ENCODE results near the gene FMN1. TPM values are rescaled to one million over a fixed set of nuclear protein-coding genes. Genes with fewer than 3 reads are reported as not detected.

FMN1 gene
- polyA plus RNA-seq, 1 experiment: 3.7 TPM

DNA sequence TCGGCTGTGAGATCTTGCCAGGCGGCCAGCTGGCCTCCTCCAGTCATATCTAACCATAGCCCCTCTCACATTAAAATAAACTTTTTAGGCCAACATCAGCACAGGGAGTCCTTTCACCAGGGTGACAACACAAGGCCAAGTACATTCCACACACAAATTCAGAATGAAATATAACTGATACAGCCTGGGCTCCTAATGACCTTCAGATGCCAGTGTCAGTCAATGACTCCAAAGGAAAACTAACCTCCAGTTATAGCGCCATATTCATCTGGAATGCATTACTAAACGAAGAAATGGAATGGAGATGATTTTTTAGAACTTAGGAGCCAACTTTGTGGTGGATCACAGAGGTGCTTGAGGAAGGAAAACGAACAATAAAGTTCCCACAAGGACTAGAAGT is 271.3 kb downstream of the FMN1 start:
- TF ChIP-seq, protein P1, sequence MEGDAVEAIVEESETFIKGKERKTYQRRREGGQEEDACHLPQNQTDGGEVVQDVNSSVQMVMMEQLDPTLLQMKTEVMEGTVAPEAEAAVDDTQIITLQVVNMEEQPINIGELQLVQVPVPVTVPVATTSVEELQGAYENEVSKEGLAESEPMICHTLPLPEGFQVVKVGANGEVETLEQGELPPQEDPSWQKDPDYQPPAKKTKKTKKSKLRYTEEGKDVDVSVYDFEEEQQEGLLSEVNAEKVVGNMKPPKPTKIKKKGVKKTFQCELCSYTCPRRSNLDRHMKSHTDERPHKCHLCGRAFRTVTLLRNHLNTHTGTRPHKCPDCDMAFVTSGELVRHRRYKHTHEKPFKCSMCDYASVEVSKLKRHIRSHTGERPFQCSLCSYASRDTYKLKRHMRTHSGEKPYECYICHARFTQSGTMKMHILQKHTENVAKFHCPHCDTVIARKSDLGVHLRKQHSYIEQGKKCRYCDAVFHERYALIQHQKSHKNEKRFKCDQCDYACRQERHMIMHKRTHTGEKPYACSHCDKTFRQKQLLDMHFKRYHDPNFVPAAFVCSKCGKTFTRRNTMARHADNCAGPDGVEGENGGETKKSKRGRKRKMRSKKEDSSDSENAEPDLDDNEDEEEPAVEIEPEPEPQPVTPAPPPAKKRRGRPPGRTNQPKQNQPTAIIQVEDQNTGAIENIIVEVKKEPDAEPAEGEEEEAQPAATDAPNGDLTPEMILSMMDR (IDR thresholded peaks at IDR 0.05; ENCODE audit: low read depth, low read length): no peak
- ChIA-PET CTCF (interaction anchor here (1.1 kb wide), 1 partner anchor 260 kb away, joined by 4 read pairs; no protein-coding TSS in a partner anchor), POLR2A (no interaction called here)
- no peak for DNase-seq (ENCODE audit: low read depth, low spot score)
- Histone ChIP-seq H3K9me3 (ENCODE audit: control insufficient read depth, insufficient read depth, low read length) (no peaks in the 10 kb centered on the region), H3K4me3 (ENCODE audit: low read depth, low read length) (no peak overlapping the region), H3K27ac (ENCODE audit: low read depth, low read length) (no peak overlapping the region), H3K27me3 (ENCODE audit: control insufficient read depth, insufficient read depth, low read length) (no peaks in the 10 kb centered on the region)

DNA sequence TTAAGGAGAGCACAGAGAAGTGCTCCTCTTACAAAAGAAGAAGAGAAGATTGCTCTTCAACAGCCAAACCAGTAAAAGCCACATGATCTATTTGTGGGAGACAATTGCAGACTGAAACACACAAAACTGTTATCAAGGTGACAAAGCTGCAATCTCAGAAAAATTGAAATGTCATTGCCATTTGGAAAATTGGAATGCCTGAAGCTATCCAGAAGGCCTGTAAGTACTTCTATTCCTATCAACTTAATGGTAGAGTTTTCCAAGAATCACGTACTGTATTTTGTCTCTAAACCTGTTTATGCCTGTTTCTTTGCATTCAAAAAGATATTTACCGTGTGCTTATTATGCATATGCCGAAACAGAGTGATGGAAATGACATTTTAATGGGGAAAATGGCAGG is 272.0 kb downstream of the FMN1 start:
- no peak overlapping the region for H3K27ac ChIP-seq (ENCODE audit: low read depth, low read length)
- CTCF ChIA-PET: no interaction called here
- POLR2A ChIA-PET: no interaction called here
- no peaks in the 10 kb centered on the region for H3K27me3 ChIP-seq (ENCODE audit: control insufficient read depth, insufficient read depth, low read length)
- no peaks in the 10 kb centered on the region for H3K9me3 ChIP-seq (ENCODE audit: control insufficient read depth, insufficient read depth, low read length)
- DNase-seq (ENCODE audit: low read depth, low spot score): no peak
- H3K4me3 ChIP-seq (ENCODE audit: low read depth, low read length): no peak overlapping the region
- TF ChIP-seq, protein P1 (IDR thresholded peaks at IDR 0.05; ENCODE audit: low read depth, low read length): no peak

DNA sequence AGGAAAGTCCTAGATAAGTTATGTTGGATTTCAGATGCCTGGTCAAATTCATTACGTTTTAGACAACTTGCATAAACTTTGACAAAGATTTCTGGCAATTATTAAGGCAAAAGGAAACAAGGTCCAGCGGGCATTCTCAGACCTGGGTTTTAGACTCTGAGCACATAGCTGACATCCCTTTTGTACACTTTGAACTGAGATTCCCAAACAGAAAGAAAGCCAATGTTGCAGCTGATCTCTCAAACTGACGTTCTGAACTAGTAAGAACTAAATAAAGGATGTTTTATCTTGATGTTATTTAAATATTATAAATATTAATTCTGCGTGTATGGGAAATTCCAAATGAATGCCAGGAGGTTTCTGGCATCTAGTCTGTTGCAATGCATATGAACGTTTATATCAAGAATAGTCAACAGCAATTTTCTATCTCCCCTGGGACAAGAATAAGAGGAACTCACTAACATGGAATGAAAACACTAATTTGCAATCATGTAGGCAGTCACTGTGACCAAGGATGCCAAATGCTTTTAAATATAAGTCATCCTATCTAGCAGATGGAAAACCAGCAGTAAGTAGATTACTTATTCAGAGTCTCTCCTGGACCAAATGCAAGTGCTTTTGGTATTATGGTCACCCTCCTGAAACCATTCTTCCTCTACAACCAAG is 274.6 kb downstream of the FMN1 start:
- DNase-seq (ENCODE audit: low read depth, low spot score): peak; percentile 94
- Histone ChIP-seq H3K27me3 (ENCODE audit: control insufficient read depth, insufficient read depth, low read length) (no peaks in the 10 kb centered on the region), H3K9me3 (ENCODE audit: control insufficient read depth, insufficient read depth, low read length) (no peaks in the 10 kb centered on the region), H3K4me3 (ENCODE audit: low read depth, low read length) (no peak overlapping the region), H3K27ac (ENCODE audit: low read depth, low read length) (peak overlapping the region; percentile 80)
- TF ChIP-seq, protein P1 (IDR thresholded peaks at IDR 0.05; ENCODE audit: low read depth, low read length): no peak
- ChIA-PET POLR2A (interaction anchor here (0.7 to 2.0 kb wide), 5 partner anchors 60 to 117 kb away, joined by 3 to 6 read pairs (median 3); no protein-coding TSS in a partner anchor), CTCF (no interaction called here)

DNA sequence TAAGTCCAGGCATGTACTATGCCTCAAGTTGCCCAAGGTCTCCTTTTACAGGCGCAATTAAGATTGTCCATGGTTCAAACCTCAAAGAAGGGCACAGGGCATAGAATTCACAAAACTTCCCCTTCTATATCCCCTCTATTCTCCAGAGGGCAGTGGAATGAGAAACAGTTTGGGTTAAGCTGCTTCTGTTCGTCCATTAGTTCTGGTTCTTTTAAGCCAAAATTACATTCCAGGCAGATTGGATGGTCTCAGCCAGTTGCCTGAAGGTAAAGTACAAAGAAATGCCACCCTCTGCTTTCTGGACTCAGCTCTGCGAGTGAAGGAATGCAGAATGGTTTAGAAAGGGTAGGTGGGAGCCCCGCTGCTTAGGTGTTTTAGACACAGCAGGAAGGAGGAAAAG is 276.0 kb downstream of the FMN1 start:
- H3K27me3 ChIP-seq (ENCODE audit: control insufficient read depth, insufficient read depth, low read length): no peaks in the 10 kb centered on the region
- POLR2A ChIA-PET: no interaction called here
- CTCF ChIA-PET: interaction anchor here (1.0 kb wide), 1 partner anchor 256 kb away, joined by 3 read pairs; no protein-coding TSS in a partner anchor
- H3K9me3 ChIP-seq (ENCODE audit: control insufficient read depth, insufficient read depth, low read length): no peaks in the 10 kb centered on the region
- H3K27ac ChIP-seq (ENCODE audit: low read depth, low read length): peak overlapping the region; percentile 73
- no peak for DNase-seq (ENCODE audit: low read depth, low spot score)
- H3K4me3 ChIP-seq (ENCODE audit: low read depth, low read length): no peak overlapping the region
- TF ChIP-seq, protein P1 (IDR thresholded peaks at IDR 0.05; ENCODE audit: low read depth, low read length): no peak

DNA sequence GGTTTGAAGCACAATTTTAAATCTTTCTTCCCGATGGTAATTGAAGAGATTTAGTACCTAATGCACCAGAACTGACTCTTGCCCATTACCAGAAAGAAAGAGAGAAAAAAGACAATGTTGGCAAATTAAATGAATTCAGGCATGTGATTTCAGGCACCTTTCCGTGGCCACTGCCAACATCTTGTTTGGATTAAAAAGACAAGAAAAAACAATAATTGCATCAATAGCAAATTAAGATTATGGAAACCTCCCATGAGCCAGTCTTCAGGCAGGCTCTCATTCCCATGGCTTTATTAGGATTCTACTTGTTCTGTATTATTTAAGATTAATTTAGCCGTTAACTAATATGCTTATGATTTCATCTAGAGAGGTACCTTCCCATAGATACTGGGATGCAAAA is 283.7 kb downstream of the FMN1 start:
- H3K27ac ChIP-seq (ENCODE audit: low read depth, low read length): no peak overlapping the region

More for the DNA sequence above, 283.7 kb downstream of the FMN1 start:
- no peak overlapping the region for H3K4me3 ChIP-seq (ENCODE audit: low read depth, low read length)
- ChIA-PET POLR2A (no interaction called here), CTCF (no interaction called here)
- TF ChIP-seq, protein P1 (IDR thresholded peaks at IDR 0.05; ENCODE audit: low read depth, low read length): no peak
- H3K27me3 ChIP-seq (ENCODE audit: control insufficient read depth, insufficient read depth, low read length): no peaks in the 10 kb centered on the region
- no peaks in the 10 kb centered on the region for H3K9me3 ChIP-seq (ENCODE audit: control insufficient read depth, insufficient read depth, low read length)
- no peak for DNase-seq (ENCODE audit: low read depth, low spot score)

All from AG04450 (cell line).